Stimulated activated CD4-positive, alpha-beta T cell treated with anti-CD3 and anti-CD28 coated beads, TNF-alpha, amount 100 ng/mL, for 4 hours (primary cell): ENCODE results near the gene ETS1.
A peak's percentile ranks its signal among the peaks of the same experiment; 100 is the strongest.

Experiments used
- DNase-seq, 3 experiments: peaks; one replicate each; pipeline ENCODE4 v3.0.0-alpha.2; 2020; ENCODE audit warnings: low read depth in 3 of 3

Gene ETS1

GRCh38 chr11:128482512-128483191 lies 104.7 kb downstream of the ETS1 start:
- no peak for DNase-seq

DNA sequence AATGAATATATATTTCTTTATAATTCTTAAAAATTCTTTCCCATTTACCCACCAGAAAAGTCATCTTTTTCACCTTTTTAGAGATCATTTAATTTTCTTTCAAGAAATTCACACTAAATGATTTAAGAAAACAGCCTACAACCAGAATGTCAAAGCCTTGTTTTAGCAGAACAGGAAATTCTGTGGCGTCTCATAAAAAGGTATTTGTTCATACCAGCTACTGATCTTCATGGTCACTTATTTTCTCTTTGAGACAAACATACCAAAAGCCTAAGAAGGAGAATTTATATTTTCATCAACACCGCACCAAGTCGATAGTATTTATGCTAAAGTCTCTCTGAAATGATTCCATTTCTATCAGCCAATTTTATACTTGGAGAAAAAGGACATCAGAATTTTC lies 105.3 kb downstream of the ETS1 start:
- no peak for DNase-seq

DNA sequence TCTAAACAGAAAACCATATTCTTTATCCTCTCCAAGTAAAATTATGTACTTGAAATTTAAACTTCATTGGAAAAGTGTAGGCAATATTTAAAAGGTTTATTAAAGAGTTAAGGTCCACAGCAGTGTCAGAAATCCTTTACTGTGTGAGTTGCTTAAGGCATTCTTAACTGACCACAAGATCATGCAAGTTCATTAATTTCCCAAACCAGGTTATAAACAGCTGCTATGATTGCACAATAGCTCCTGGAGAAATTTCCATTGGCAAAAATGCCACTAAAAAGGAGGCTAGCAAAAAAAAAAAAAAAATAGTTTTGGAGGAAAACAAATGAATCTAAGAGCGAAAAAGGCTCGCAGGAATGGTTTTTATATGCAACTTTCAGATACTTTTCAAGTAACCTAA lies 106.2 kb downstream of the ETS1 start:
- no peak for DNase-seq

- DNase-seq: no peak
Measured at GRCh38 chr11:128480665-128481064, 106.7 kb downstream of the ETS1 start.

- no peak for DNase-seq
Measured at GRCh38 chr11:128480066-128480465, 107.3 kb downstream of the ETS1 start.

DNA sequence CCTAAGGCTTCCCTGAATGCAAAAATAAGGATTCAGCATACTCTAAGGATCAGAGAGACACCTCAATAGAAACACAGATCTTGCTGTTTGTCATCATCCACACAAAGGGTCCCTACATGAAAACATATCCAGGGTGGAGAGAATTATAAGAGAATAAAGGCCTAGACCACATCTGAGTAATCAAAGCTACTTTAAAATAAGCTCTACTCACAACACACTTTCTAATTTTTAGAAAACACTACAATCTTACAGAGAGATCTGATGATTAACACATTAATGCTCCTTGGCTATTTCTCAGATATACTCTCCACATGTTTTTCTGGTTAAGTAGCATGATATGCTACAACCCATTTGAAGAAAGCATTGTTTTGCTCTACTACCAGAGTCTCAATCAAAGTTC lies 108.2 kb downstream of the ETS1 start:
- DNase-seq: no peak

DNA sequence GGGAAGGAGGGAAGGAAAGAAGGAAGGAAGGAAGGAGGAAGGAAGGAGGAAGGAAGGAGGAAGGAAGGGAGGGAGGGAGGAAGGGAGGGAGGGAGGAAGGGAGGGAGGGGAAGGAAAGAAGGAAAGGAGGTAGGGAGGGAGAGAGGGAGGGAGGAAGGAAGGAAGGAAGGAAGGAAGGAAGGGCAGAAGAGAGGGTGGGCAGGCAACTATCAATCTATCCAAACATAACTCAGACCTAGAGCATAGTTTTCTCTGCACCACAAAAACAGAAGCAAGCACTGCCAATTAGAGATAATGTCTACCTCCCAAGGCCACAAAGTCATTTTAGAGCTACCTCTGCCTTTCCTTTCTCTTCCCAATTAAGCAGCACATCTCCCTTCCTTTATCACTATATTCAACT lies 109.1 kb downstream of the ETS1 start:
- DNase-seq: no peak

GRCh38 chr11:128477811-128478210 lies 109.5 kb downstream of the ETS1 start:
- no peak for DNase-seq

DNA sequence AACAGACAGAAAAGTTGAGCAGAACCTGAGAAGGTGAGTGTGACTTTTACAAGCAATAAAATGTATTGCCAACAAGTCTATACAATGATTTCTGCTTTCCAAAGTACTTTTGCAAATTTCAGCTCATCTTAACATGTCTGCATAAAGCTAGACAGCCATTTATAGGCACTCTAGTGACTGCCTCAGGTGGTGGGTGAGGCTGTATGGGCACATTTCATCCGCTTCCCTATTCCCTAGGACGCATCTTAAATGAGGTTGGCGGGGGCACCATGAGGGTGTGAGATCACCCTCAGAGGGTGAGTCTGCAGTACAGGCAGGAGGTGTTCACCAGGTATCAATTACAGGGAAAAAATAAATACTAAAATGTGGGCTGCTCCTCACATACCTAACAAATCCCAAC lies 110.1 kb downstream of the ETS1 start:
- DNase-seq: no peak

- DNase-seq: peak in 1 of 3 experiments; percentile 58
Measured at GRCh38 chr11:128476729-128477128, 110.6 kb downstream of the ETS1 start.

- DNase-seq: no peak
Measured at GRCh38 chr11:128476049-128476448, 111.3 kb downstream of the ETS1 start.

DNA sequence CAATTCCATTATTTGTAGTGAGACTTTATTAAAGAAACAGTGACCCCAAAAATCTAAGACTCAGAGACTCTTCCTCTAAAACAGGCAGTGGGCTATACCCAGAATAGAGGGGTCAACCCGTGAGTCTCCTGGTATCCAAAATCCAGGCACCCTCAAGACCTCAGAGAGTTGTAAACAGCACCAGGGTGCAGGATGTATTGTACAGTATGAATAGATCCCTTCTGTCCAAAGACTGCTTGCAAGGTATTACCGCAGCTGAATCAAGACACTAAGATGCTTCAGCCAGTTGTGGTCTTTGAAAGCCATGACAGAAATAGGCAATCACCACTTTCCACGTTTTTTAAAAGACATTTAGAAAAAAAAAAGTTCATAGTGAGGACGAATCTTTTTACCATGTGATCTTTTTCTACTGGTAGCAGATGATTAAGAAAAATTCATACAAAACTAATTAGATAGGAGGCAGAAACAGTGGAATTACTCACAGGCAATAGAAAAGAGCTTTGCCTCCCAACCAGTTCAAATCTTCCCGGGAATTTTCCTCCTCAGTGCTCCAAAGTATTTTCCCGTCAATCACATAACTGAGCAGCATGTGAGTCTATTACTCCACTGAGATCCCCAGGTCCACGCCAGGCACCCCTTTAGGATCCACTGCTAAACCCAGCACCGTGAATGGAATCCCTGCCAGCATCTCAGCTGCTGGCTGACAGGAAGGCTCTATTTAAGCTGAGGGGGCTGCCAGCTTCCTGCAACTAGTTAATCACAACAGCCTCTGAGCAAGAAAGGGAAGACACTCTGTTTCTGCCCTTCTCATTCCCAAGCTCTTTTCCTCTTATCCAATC lies 113.1 kb downstream of the ETS1 start:
- no peak for DNase-seq

- DNase-seq: no peak
Measured at GRCh38 chr11:128473636-128474035, 113.7 kb downstream of the ETS1 start.

DNA sequence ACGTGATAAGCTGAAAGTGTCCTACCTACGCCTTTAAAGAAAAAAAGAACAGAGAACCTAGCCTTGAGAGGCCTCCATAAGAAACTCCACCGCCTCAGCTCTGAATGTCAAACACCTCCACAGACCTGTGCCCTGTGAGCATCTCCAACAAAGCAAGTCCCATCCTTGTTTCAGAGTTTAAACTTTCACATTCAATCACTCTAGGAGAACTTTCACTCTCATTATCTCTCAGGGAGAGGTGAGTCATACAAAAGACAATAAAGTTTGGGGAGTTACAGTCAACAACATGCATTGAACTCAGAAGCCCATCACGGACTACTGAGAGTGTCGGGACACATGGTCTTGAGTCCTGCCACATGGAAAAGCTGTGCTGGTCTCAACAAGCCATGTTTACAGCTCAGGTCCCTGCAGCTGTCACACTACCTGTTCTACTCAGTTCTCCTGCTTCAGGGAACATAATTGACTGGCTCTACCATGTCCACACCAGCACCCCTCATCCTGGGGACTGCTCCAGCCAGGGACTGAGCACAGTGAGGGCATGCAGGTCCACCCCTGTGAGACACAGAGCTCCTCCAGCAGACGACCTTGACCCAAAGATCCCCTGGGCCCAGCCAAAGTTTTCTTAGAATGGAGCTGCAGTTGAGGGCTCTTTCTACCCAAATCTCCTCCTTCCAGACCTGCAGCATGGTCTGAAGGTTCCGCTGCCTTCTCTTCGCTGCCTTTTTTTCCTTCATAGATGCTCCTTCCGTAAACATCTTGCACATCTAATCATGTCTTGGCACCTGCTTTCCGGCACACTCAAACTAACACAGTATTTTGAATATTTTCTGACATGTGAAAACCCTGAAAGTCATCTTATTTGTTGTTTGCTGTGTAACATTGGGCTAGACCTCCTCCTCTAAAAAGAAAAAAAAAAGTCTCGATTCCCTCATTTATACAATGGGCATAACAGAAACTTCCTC lies 114.9 kb downstream of the ETS1 start:
- DNase-seq: peak in 1 of 3 experiments; percentile 46

DNA sequence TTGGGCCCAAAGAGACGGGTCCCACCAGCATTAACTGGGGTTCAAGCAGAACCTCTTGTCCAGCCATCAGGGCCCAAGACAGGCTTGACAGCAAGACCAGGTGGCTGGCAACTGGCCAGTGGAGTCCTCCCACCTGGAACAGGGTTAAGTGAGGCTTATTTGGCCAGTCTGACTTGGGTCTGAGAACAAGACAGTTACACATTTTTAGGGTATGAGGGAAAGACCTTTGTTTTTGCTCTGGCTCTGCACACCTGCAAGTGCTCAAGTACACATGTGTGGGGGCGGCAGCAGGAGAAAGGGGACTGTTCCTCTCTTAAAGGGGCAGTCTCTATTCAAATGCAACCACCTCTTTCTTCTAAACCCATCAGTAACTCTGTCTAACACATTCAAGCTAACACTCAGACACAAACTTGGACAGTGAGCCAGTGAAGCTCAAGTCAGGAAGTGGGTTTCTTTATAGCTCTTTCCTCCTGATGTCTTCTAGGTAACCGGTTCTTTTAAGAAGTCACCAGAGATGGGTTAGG lies 116.2 kb downstream of the ETS1 start:
- no peak for DNase-seq

DNA sequence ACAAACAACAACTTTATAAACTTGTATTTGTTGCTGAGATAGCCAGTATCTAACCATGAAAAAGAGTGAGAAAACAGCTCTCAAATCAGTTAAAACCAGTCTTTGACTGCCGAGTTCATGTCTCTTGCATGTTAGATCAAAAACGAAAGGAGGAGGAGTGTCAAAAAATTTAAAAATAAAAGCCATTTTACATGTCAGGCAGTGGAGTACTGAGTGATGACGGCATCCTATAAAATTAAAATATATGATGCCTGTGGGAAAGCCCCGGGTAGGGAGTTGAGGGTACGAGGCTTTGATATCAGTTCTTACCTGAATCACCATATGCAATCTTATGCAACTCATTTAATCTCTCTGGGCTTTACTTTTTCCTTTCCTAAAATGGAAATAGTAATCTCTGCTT lies 117.3 kb downstream of the ETS1 start:
- no peak for DNase-seq

GRCh38 chr11:128469220-128469619 lies 118.1 kb downstream of the ETS1 start:
- no peak for DNase-seq

DNA sequence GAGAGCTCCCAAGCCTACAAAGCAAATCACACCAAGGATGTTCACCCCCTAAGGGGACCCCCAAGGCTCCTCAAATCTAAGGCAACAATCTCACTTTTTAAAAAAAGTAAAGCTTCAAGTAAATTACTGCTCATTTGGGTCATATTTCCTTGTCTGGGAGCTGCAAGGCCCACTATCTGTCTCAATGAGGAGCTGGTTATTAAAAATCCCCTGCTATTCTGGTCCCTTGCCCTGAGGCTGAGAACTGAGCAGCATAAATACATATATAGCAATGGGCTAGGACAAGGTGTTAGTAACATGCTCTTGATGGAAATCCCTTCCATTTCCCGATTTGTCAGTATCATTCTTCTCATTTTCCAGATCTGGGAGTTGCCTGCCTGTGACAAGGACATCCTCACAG lies 119.2 kb downstream of the ETS1 start:
- DNase-seq: no peak

DNA sequence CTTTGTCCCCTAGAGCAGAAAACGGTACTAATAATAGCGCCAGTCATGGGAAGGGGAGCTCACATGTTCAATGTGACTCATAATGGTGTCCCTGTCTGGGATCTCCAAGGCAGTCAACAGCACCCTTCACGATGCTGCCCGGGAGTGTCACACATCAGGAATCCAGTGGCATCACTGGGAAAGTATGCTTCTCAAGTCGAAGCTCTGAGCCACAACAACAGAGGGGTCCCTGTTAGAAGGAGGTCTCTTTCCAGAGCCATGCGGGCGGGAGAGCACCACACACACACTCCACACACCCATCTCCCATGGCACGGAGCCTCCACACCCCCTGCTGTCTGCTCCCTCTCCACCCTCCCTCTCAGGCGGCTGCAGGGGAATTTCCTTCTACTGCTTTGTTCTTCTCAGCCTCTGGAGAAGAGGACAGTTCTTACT lies 119.7 kb downstream of the ETS1 start:
- no peak for DNase-seq

DNA sequence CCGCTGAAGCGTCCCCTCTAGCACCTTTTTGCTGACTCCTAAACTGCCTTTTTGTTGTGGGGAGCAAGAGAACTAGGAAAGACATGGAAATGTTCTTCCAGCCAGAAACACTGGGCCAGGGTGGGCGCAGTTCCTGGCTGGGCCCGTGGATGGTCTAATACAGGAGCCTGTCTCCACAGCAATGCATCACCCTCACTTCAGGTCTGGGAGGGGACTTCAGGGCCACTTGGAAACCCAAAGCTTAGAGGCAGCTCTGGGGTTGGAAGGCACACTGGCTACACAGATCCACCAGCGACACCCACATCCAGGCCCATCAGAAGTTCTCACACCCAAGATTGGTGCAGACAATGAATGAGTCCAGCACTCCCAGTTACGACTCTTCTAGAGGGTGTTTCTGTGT lies 120.3 kb downstream of the ETS1 start:
- DNase-seq: no peak

DNA sequence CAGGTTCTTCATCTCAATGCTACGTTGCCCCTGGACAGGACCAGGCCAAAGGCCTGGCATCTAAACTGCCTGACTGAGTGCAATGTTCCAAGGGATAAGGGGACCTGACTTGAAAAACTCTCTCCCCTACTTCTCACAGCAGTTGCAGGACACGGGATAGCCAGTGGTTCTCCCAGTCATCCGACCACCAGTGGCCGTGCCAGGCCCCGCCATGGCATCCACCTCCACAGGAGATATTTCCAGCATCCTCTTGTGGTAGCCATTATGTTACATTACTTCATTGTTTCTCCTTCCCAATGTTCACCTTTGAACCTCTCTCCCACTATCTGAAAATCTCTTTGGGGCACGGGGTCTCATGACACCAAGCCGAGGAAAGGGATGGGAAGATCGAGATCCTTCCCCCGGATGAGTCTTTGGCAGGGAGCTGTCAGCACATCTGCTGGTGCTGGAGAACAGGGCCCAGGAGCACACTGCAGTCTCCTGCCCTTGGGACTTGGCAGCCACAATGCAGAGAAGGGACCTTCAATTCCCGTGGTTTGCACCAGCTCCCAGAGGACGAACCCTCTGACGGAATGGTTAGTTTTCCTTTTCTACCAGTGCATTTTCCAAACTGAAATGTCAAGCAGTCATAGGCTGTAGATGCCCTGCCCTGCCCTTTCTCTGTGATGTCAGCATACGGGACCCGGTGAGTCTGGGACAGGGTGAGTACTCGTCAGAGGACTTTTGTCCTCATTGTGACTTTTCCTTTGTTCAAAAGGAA lies 121.2 kb downstream of the ETS1 start:
- DNase-seq: no peak
